ENCODE results near the gene CAPN10. TPM values are rescaled to one million over a fixed set of nuclear protein-coding genes. Genes with fewer than 3 reads are reported as not detected.

Gene CAPN10
- total and polyA plus RNA-seq, 9 donors, result 2.2 to 34.3 (median 25.1) TPM

DNA sequence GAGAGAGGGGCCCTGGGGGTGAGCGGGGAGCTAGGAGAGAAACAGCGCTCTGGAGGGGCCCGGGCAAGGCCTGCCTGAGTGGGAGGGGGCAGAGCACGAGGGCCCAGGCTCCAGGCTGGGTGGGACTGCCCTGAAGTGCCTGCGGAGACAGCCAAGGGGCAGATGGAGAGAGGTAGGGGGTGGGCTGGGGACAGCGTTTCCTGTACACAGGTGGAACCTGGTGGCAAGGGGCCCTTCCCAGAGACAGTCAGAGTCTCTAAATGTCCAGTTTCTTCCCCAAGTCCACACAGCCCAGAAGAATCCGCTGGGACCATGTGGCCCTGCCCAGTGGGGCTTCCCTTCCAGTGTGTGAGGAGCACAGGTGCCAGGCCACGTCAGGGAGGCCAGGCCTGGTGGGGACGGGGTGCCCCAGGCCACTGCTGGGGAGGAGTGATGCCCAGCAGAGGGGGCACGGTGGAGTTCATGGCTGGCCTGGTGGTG is 37.0 kb downstream of the CAPN10 start:
- no peaks in the 10 kb centered on the region for H3K9me3 ChIP-seq
- TF ChIP-seq POLR2A (IDR thresholded peaks at IDR 0.05) (no peak), EP300 (IDR thresholded peaks at IDR 0.05) (no peak)
- TF ChIP-seq, protein P1, sequence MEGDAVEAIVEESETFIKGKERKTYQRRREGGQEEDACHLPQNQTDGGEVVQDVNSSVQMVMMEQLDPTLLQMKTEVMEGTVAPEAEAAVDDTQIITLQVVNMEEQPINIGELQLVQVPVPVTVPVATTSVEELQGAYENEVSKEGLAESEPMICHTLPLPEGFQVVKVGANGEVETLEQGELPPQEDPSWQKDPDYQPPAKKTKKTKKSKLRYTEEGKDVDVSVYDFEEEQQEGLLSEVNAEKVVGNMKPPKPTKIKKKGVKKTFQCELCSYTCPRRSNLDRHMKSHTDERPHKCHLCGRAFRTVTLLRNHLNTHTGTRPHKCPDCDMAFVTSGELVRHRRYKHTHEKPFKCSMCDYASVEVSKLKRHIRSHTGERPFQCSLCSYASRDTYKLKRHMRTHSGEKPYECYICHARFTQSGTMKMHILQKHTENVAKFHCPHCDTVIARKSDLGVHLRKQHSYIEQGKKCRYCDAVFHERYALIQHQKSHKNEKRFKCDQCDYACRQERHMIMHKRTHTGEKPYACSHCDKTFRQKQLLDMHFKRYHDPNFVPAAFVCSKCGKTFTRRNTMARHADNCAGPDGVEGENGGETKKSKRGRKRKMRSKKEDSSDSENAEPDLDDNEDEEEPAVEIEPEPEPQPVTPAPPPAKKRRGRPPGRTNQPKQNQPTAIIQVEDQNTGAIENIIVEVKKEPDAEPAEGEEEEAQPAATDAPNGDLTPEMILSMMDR (IDR thresholded peaks at IDR 0.05), result no peak
- WGBS, 3 donors, result 84 to 87% (median 85%) methylated on average over 9 to 10 of the region's 10 CpGs
- H3K27me3 ChIP-seq, result no peaks in the 10 kb centered on the region
- H3K4me1 ChIP-seq (ENCODE audit: insufficient read depth), result no peaks in the 10 kb centered on the region
- peak in 2 of 5 donors; percentile 11 to 24 for DNase-seq
- no peak overlapping the region for H3K4me3 ChIP-seq
- H3K27ac ChIP-seq, result no peak overlapping the region
- H3K36me3 ChIP-seq, result no peaks in the 10 kb centered on the region
- intact Hi-C loops (cut with DNase I), result no loop called here

DNA sequence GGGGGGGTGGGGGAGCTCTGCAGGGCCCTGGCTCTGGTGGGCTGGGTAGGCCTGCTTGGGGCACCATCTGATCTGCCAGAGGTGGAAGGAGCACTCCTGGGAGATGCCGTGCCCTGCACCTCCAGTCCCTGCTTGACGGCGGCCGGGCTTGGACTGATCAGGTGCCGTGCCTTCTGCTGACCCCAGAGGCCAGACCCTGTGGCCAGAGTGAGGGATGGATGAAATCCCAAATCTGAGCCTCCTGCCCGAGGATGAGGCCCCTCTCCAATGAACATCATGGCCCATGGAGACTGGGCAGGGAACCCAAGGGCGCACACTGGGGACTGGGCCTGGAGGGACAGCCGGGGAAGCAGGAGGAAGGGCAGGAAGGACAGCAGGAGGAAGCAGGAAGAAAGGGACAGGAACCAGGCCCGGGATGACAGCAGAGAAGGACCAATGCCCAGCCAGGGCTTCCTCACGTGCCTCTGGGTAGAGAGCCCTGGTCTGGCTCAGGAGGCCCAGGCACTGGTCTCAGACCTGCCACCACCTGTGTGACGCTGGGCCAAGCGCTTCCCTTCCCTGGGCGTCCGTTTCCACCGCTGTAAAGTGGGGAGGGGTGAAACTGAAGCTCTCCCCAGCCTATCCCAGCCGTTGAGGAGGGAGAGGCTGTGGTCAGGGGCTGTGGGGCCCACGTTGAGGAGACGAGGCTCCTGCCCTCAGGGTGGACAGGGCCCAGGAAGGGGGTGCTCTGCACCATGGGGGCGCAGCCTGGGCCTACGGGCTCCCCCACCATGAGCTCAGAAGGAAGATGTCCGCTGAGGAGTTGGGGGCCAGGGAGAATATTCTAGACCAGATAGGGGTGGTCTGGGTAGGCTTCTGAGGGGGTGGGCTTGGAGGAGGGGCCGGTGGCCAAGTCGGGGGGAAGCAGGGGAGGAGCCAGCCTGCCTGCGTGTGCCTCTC is 37.7 kb downstream of the CAPN10 start:
- DNase-seq, result peak in 3 of 5 donors; percentile 13 to 31 (median 14)
- H3K36me3 ChIP-seq, result no peaks in the 10 kb centered on the region
- H3K9me3 ChIP-seq, result no peaks in the 10 kb centered on the region
- H3K4me1 ChIP-seq (ENCODE audit: insufficient read depth), result no peaks in the 10 kb centered on the region
- H3K4me3 ChIP-seq, result no peak overlapping the region
- 67 to 75% (median 74%) methylated on average over 23 to 24 of the region's 24 CpGs for WGBS, 3 donors
- no peak overlapping the region for H3K27ac ChIP-seq
- no peaks in the 10 kb centered on the region for H3K27me3 ChIP-seq
- TF ChIP-seq EP300 (IDR thresholded peaks at IDR 0.05) (no peak), POLR2A (IDR thresholded peaks at IDR 0.05) (no peak)
- TF ChIP-seq, protein P1 (IDR thresholded peaks at IDR 0.05), result no peak
- intact Hi-C loops (cut with DNase I), result no loop called here

DNA sequence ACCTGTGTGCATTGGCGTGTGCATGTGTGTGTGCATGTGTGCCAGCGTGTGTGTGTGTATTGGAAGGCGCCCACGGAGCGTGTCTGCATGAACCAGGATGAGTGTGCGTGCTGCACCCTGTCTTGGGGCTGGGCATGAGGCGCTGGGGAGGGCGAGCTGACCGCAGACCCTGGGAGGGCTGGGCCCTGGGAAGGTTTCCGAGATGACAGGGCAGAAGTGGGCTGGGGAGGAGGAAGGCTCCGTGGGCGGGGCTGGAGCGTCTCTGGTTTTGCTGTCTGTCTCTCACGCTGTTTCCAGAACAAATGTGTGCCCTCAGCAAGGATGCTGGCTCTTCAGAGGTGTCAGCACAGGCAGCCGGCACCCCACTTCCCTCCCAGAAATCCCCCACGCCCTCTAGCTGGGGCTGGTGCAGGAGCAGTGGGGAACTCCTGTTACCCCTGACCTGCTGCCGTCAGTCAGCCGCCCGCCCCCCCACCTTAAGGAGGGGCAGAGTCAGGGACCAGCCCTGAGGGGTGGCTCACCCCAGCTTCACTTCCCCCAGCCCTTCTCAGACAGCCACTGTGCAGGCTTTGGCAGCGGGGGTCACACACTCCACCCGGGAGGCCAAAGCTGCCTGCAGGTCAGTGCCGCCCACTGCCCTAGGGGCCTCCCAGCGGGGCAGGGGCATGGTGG is 38.6 kb downstream of the CAPN10 start, which contains the start of gene GPR35:
Gene GPR35 (plus strand): TSS at position 531 of the 672 bp plus-strand sequence. CDS start 4,473 bp downstream, outside the sequence.
- peak in 3 of 5 donors; percentile 16 to 37 (median 16) for DNase-seq
- H3K4me1 ChIP-seq (ENCODE audit: insufficient read depth), result no peaks in the 10 kb centered on the region
- no peak for TF ChIP-seq POLR2A (IDR thresholded peaks at IDR 0.05)
- TF ChIP-seq, protein P1 (IDR thresholded peaks at IDR 0.05), result no peak
- TF ChIP-seq EP300 (IDR thresholded peaks at IDR 0.05), result no peak
- no peaks in the 10 kb centered on the region for H3K27me3 ChIP-seq
- 20 to 41% (median 36%) methylated on average over 19 to 23 of the region's 23 CpGs for WGBS, 3 donors
- H3K27ac ChIP-seq, result no peak within 1 kb of the TSS
- no peaks in the 10 kb centered on the region for H3K36me3 ChIP-seq
- no peak within 1 kb of the TSS for H3K4me3 ChIP-seq
- no peaks in the 10 kb centered on the region for H3K9me3 ChIP-seq
- intact Hi-C loops (cut with DNase I), result no loop called here

DNA sequence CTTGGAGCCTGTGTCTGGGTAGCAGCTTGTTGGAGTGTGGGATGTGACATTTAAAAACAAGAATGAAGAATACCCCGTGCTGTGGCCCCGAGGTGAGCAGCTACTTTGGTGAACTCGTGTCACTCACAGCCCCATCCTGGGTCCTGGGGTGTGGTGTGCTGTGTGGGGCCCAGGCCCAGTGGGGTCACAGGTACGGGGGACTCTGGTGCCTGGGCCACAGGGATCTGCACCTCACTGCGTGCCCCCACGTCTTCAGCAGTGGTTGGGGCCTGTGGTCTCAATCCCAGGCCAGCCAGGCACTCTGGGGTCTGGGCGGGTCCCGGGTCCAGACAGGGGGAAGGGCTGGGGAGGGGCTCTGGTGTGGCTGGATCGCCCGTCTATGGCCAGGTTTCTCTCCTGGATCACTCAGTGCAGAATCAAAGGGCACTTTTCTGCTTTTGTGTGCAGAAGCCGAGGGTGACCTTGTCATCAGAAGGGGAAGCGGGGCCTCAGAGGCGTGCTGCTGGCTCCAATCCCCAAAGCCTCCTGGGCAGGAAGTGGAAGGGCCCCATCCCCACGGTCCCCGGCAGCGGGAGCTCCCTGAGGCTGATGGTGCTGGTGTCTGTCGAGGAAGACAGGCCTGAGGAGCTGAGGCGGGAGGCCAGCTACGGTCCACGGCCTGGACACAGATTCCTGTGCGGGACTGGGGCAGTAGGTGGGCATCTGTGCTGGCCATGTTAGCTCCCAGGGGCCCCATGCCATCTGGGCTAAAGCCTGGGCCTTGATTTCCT is 40.2 kb downstream of the CAPN10 start:
- 58 to 66% (median 58%) methylated on average over 20 to 21 of the region's 21 CpGs for WGBS, 3 donors
- H3K4me3 ChIP-seq, result no peak overlapping the region
- TF ChIP-seq, protein P1 (IDR thresholded peaks at IDR 0.05), result no peak
- TF ChIP-seq EP300 (IDR thresholded peaks at IDR 0.05) (no peak), POLR2A (IDR thresholded peaks at IDR 0.05) (no peak)
- no peak overlapping the region for H3K27ac ChIP-seq
- H3K9me3 ChIP-seq, result no peaks in the 10 kb centered on the region
- no peaks in the 10 kb centered on the region for H3K36me3 ChIP-seq
- intact Hi-C loops (cut with DNase I), result no loop called here
- DNase-seq, result peak in 3 of 5 donors; percentile 7 to 27 (median 14)
- H3K27me3 ChIP-seq, result no peaks in the 10 kb centered on the region
- H3K4me1 ChIP-seq (ENCODE audit: insufficient read depth), result no peaks in the 10 kb centered on the region

Measured in ovary (tissue), 9 donors.